ENCODE measurements around the gene TXNDC5.

- no peak for TF ChIP-seq CTCF (IDR thresholded peaks at IDR 0.05; ENCODE audit: poor library complexity, severe bottlenecking)
- no peak for TF ChIP-seq RAD21 (conservative IDR thresholded peaks at IDR 0.05)
- TF ChIP-seq EZH2 (IDR thresholded peaks at IDR 0.05; ENCODE audit: borderline replicate concordance, insufficient read depth, low read length, poor library complexity, severe bottlenecking) = no peak
- TF ChIP-seq EP300 (conservative IDR thresholded peaks at IDR 0.05; ENCODE audit: poor library complexity, severe bottlenecking) = no peak
- TF ChIP-seq POLR2AphosphoS5 (IDR thresholded peaks at IDR 0.05) = no peak
- TF ChIP-seq REST (IDR thresholded peaks at IDR 0.05; ENCODE audit: borderline replicate concordance) = no peak
Observed at GRCh38 chr6:7906741-7907140, 3.8 kb downstream of the TXNDC5 start.

All from neural cell (in vitro differentiated cells).